GM12801 (cell line): ENCODE measurements around the gene SEC14L6.

ENCODE experiments used
- CTCF ChIP-seq: IDR thresholded peaks from one replicate; pipeline ENCODE4 v1.5.1; 2011; ENCODE audit warnings: control low read depth; ENCODE audit not compliant: insufficient read length; ENCODE audit errors: extremely low read depth

SEC14L6 gene

GRCh38 chr22:30582051-30582450, 35.5 kb upstream of the SEC14L6 start:
- TF ChIP-seq CTCF, result no peak

- TF ChIP-seq CTCF, result no peak
Measured at GRCh38 chr22:30580896-30581295, 34.4 kb upstream of the SEC14L6 start.

GRCh38 chr22:30578481-30578880, 31.9 kb upstream of the SEC14L6 start:
- TF ChIP-seq CTCF, result no peak

- no peak for TF ChIP-seq CTCF
Measured at GRCh38 chr22:30575859-30576258, 29.3 kb upstream of the SEC14L6 start.

GRCh38 chr22:30574997-30575671, 28.6 kb upstream of the SEC14L6 start:
- TF ChIP-seq CTCF, result no peak

GRCh38 chr22:30574095-30574981, 27.8 kb upstream of the SEC14L6 start, which contains the start of gene GAL3ST1:
Gene GAL3ST1 (minus strand): TSS chr22:30574665. CDS start chr22:30557392, 17,273 bp downstream.
- no peak for TF ChIP-seq CTCF

GRCh38 chr22:30573594-30574094, 27.1 kb upstream of the SEC14L6 start:
- no peak for TF ChIP-seq CTCF
